Liver (tissue), 9 donors: ENCODE measurements around the gene SESTD1. TPM values are rescaled to one million over a fixed set of nuclear protein-coding genes. Genes with fewer than 3 reads are reported as not detected.

Source experiments
- DNase-seq: peaks from one replicate; pipeline ENCODE4 v3.0.0-alpha.2; 2017; ENCODE audit warnings: low spot score
- H3K27ac ChIP-seq, 2 donors: one replicate each; pipeline ENCODE4 v1.7.0; 2013; ENCODE audit warnings: inconsistent platforms in 2 of 2, low read length in 2 of 2, control low read depth in 1 of 2, low read depth in 1 of 2, mild to moderate bottlenecking in 1 of 2
- H3K27me3 ChIP-seq, 4 donors: one replicate each; pipeline versions ENCODE4 v1.6.1 to v1.7.0; 2013; ENCODE audit warnings: low read length in 3 of 4, inconsistent platforms in 1 of 4, mild to moderate bottlenecking in 1 of 4, moderate library complexity in 1 of 4; ENCODE audit not compliant: control insufficient read depth in 4 of 4, insufficient read depth in 4 of 4
- H3K36me3 ChIP-seq, 4 donors: one replicate each; pipeline versions ENCODE4 v1.6.1 to v1.7.0; 2013; ENCODE audit warnings: low read length in 3 of 4, mild to moderate bottlenecking in 3 of 4, low read depth in 1 of 4, moderate library complexity in 1 of 4; ENCODE audit not compliant: control insufficient read depth in 4 of 4, insufficient read depth in 3 of 4
- H3K4me1 ChIP-seq, 4 donors: one replicate each; pipeline versions ENCODE4 v1.6.1 to v1.7.0; 2013; ENCODE audit warnings: low read length in 3 of 4, mild to moderate bottlenecking in 3 of 4, moderate library complexity in 1 of 4; ENCODE audit not compliant: control insufficient read depth in 4 of 4, insufficient read depth in 4 of 4
- H3K4me3 ChIP-seq, 3 donors: one replicate each; pipeline versions ENCODE4 v1.6.1 to v1.7.0; 2013; ENCODE audit warnings: low read length in 3 of 3, control low read depth in 1 of 3, low read depth in 1 of 3, mild to moderate bottlenecking in 1 of 3
- H3K9ac ChIP-seq, 2 donors: one replicate each; pipeline ENCODE4 v1.7.0; 2013; ENCODE audit warnings: low read length in 2 of 2, mild to moderate bottlenecking in 2 of 2, moderate library complexity in 2 of 2, control low read depth in 1 of 2, low read depth in 1 of 2
- H3K9me3 ChIP-seq, 4 donors: one replicate each; pipeline versions ENCODE4 v1.6.1 to v1.7.0; 2013; ENCODE audit warnings: low read length in 3 of 4; ENCODE audit not compliant: control insufficient read depth in 4 of 4
- FOXA1 ChIP-seq: IDR thresholded peaks from 2 replicates; pipeline ENCODE4 v1.6.1; 2016; ENCODE audit warnings: antibody characterized with exemption
- FOXA2 ChIP-seq: IDR thresholded peaks from 2 replicates; pipeline ENCODE4 v1.6.1; 2016; ENCODE audit warnings: antibody characterized with exemption
- GABPA ChIP-seq, 2 donors: IDR thresholded peaks in 1 of 2; conservative IDR thresholded peaks in 1 of 2; 2 replicates each; pipeline ENCODE4 v1.6.1; 2016; ENCODE audit warnings: antibody characterized with exemption in 2 of 2, mild to moderate bottlenecking in 1 of 2, moderate library complexity in 1 of 2
- HNF4A ChIP-seq, 2 donors: conservative IDR thresholded peaks; 2 replicates each; pipeline ENCODE4 v1.6.1; 2016; ENCODE audit warnings: antibody characterized with exemption in 2 of 2, mild to moderate bottlenecking in 2 of 2
- NR2F2 ChIP-seq: IDR thresholded peaks from 2 replicates; pipeline ENCODE4 v1.6.1; 2016; ENCODE audit warnings: antibody characterized with exemption
- RAD21 ChIP-seq, 2 donors: IDR thresholded peaks; 2 replicates each; pipeline ENCODE4 v1.6.1; 2016; ENCODE audit warnings: antibody characterized with exemption in 2 of 2, mild to moderate bottlenecking in 2 of 2
- RXRA ChIP-seq, 2 donors: IDR thresholded peaks; 2 replicates each; pipeline ENCODE4 v1.6.1; 2017 to 2018; ENCODE audit warnings: antibody characterized with exemption in 2 of 2, mild to moderate bottlenecking in 1 of 2
- SP1 ChIP-seq: IDR thresholded peaks from 2 replicates; pipeline ENCODE4 v1.6.1; 2018; ENCODE audit warnings: antibody characterized with exemption, mild to moderate bottlenecking
- TAF1 ChIP-seq: conservative IDR thresholded peaks from 2 replicates; pipeline ENCODE4 v1.6.1; 2016; ENCODE audit warnings: antibody characterized with exemption, mild to moderate bottlenecking
- WGBS: extraction: QIAGEN DNeasy Blood & Tissue Kit; methylation state at CpG from one replicate; pipeline ENCODE4 v1.1.7; 2013; 5-methylcytosine and 5-hydroxymethylcytosine counted together
- polyA plus RNA-seq, 2 donors: library from polyadenylated mRNA; stranded (reverse) in 1 of 2; unstranded in 1 of 2; fragments of 200-250 nt in 1 of 2; fragments of >200 nt in 1 of 2; fragmentation: Nextera tagmentation in 1 of 2; extraction: Ambion mirVana in 1 of 2; gene quantifications; one replicate each; pipeline versions ENCODE4 v1.2.1 to v1.2.3, GENCODE V29; 2013 to 2015
- total RNA-seq, 2 donors: library from RNA; depleted of rRNA; stranded (reverse); fragments of >200 nt; gene quantifications; one replicate each; pipeline ENCODE4 v1.2.3, GENCODE V29; 2014
- TF ChIP-seq, protein P1 (sequence below): IDR thresholded peaks from 2 replicates; pipeline ENCODE4 v1.6.1; 2016; ENCODE audit warnings: antibody characterized with exemption
- TF ChIP-seq, protein P2 (sequence below): fragments of 150-350 bp; IDR thresholded peaks from 2 replicates; pipeline ENCODE4 v1.5.1; 2017; ENCODE audit warnings: improper control_type of control experiment, low read depth, low read length; ENCODE audit not compliant: missing input control
- TF ChIP-seq, protein P3 (sequence below): IDR thresholded peaks from 2 replicates; pipeline ENCODE4 v1.6.1; 2016; ENCODE audit warnings: antibody characterized with exemption
- donor health status: healthy.
- donor health status: healthy.
- donor health status: healthy.
- donor health status: healthy.
- donor health status: healthy.

The SESTD1 gene, protein sequence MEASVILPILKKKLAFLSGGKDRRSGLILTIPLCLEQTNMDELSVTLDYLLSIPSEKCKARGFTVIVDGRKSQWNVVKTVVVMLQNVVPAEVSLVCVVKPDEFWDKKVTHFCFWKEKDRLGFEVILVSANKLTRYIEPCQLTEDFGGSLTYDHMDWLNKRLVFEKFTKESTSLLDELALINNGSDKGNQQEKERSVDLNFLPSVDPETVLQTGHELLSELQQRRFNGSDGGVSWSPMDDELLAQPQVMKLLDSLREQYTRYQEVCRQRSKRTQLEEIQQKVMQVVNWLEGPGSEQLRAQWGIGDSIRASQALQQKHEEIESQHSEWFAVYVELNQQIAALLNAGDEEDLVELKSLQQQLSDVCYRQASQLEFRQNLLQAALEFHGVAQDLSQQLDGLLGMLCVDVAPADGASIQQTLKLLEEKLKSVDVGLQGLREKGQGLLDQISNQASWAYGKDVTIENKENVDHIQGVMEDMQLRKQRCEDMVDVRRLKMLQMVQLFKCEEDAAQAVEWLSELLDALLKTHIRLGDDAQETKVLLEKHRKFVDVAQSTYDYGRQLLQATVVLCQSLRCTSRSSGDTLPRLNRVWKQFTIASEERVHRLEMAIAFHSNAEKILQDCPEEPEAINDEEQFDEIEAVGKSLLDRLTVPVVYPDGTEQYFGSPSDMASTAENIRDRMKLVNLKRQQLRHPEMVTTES
- total RNA-seq, result 10 to 100 TPM in 1 of 2 donors, 1 to 10 TPM in 1; 8.3 to 10.1 TPM
- polyA plus RNA-seq, result 1 to 10 TPM; 6.3 to 6.5 TPM

GRCh38 chr2:179264368-179265081 is at the start of gene SESTD1:
Gene SESTD1, minus strand, starts transcription at chr2:179264832. Its CDS starts 72,991 bp downstream, at chr2:179191841.
- H3K4me1 ChIP-seq, result peaks cover 4 to 12% (median 7%) of the 10 kb centered on the region in 4 donors
- peak within 1 kb of the TSS; percentile 73 to 81 for H3K27ac ChIP-seq
- H3K27me3 ChIP-seq, result no peaks in the 10 kb centered on the region
- H3K9ac ChIP-seq, result peak within 1 kb of the TSS; percentile 64 to 83
- peak within 1 kb of the TSS; percentile 89 to 99 (median 89) for H3K4me3 ChIP-seq
- peak; percentile 76 for DNase-seq
- TF ChIP-seq, protein P1, sequence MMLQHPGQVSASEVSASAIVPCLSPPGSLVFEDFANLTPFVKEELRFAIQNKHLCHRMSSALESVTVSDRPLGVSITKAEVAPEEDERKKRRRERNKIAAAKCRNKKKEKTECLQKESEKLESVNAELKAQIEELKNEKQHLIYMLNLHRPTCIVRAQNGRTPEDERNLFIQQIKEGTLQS, result no peak
- no peak for TF ChIP-seq FOXA2
- TF ChIP-seq HNF4A (conservative IDR thresholded peaks at IDR 0.05), result peak in 1 of 2 donors; percentile 25
- WGBS, result under 1% methylated on average over 96 of the region's 96 CpGs
- no peaks in the 10 kb centered on the region for H3K9me3 ChIP-seq
- no peaks in the 10 kb centered on the region for H3K36me3 ChIP-seq

GRCh38 chr2:179313057-179313456 is 48.4 kb upstream of the SESTD1 start:
- TF ChIP-seq NR2F2 (no peak), RAD21 (IDR thresholded peaks at IDR 0.05) (no peak), RXRA (IDR thresholded peaks at IDR 0.05) (no peak), TAF1 (no peak), GABPA (IDR thresholded peaks at IDR 0.05 in 1 of 2, conservative IDR thresholded peaks at IDR 0.05 in 1 of 2) (no peak), FOXA1 (no peak)
- TF ChIP-seq, protein P2, sequence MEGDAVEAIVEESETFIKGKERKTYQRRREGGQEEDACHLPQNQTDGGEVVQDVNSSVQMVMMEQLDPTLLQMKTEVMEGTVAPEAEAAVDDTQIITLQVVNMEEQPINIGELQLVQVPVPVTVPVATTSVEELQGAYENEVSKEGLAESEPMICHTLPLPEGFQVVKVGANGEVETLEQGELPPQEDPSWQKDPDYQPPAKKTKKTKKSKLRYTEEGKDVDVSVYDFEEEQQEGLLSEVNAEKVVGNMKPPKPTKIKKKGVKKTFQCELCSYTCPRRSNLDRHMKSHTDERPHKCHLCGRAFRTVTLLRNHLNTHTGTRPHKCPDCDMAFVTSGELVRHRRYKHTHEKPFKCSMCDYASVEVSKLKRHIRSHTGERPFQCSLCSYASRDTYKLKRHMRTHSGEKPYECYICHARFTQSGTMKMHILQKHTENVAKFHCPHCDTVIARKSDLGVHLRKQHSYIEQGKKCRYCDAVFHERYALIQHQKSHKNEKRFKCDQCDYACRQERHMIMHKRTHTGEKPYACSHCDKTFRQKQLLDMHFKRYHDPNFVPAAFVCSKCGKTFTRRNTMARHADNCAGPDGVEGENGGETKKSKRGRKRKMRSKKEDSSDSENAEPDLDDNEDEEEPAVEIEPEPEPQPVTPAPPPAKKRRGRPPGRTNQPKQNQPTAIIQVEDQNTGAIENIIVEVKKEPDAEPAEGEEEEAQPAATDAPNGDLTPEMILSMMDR, result no peak
- DNase-seq, result no peak

DNA sequence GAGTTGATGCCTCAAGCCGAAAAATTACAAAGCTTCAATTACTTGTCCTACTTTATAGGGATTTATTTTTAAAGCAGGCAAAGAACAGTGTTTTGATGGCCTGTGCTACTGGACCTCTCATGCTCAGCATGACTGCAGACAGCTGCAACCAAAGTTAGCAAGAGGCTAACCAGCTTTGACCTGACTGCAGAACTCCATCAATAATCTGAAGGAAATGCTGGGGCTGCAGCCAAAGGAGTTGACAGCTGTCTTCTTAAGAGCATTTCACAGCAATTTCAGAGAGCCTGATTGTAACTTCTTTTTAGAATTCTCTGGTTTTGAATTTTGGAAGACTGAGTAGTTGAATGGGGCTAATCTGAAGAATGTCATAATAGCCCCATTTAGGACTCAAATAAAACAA is 46.5 kb upstream of the SESTD1 start:
- DNase-seq, result no peak
- H3K4me1 ChIP-seq, result no peaks in the 10 kb centered on the region
- 70% methylated on average over 1 of the region's 1 CpG for WGBS
- H3K9me3 ChIP-seq, result peaks cover 0 to 3% (median 0%) of the 10 kb centered on the region in 4 donors
- TF ChIP-seq, protein P3, sequence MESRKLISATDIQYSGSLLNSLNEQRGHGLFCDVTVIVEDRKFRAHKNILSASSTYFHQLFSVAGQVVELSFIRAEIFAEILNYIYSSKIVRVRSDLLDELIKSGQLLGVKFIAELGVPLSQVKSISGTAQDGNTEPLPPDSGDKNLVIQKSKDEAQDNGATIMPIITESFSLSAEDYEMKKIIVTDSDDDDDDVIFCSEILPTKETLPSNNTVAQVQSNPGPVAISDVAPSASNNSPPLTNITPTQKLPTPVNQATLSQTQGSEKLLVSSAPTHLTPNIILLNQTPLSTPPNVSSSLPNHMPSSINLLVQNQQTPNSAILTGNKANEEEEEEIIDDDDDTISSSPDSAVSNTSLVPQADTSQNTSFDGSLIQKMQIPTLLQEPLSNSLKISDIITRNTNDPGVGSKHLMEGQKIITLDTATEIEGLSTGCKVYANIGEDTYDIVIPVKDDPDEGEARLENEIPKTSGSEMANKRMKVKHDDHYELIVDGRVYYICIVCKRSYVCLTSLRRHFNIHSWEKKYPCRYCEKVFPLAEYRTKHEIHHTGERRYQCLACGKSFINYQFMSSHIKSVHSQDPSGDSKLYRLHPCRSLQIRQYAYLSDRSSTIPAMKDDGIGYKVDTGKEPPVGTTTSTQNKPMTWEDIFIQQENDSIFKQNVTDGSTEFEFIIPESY, result no peak
- TF ChIP-seq HNF4A (conservative IDR thresholded peaks at IDR 0.05) (no peak), NR2F2 (peak; percentile 58), SP1 (no peak)
- H3K27ac ChIP-seq, result no peak overlapping the region
- no peaks in the 10 kb centered on the region for H3K27me3 ChIP-seq
- H3K4me3 ChIP-seq, result no peak overlapping the region
- H3K36me3 ChIP-seq, result no peaks in the 10 kb centered on the region
- no peak overlapping the region for H3K9ac ChIP-seq

More at GRCh38 chr2:179313057-179313456, 48.4 kb upstream of the SESTD1 start:
- Histone ChIP-seq H3K27ac (no peak overlapping the region), H3K27me3 (no peaks in the 10 kb centered on the region), H3K4me3 (no peak overlapping the region), H3K36me3 (no peaks in the 10 kb centered on the region), H3K9ac (no peak overlapping the region), H3K9me3 (peaks cover 0 to 3% (median 0%) of the 10 kb centered on the region in 4 donors), H3K4me1 (no peaks in the 10 kb centered on the region)
